Spinal cord (tissue), 10 donors: ENCODE measurements around the gene WASHC2A. TPM values are rescaled to one million over a fixed set of nuclear protein-coding genes. Genes with fewer than 3 reads are reported as not detected.
A peak's percentile ranks its signal among the peaks of the same experiment; 100 is the strongest.
"Not testable (repeated sequence)": the region's sequence is repeated elsewhere in the genome, so short reads cannot be mapped to it uniquely, and the experiment has no call there.

Source experiments
- DNase-seq, 6 donors: peaks; one replicate each; pipeline versions ENCODE4 v3.0.0 to v3.0.0-alpha.2; 2013 to 2015; ENCODE audit warnings: low spot score in 6 of 6, low read depth in 4 of 6
- H3K27ac ChIP-seq: one replicate; pipeline ENCODE4 v1.5.1; 2013; ENCODE audit warnings: low read depth, low read length, control low read depth
- H3K27me3 ChIP-seq: one replicate; pipeline ENCODE4 v1.6.1; 2013; ENCODE audit warnings: low read length; ENCODE audit not compliant: control insufficient read depth, insufficient read depth
- H3K36me3 ChIP-seq: one replicate; pipeline ENCODE4 v1.6.1; 2013; ENCODE audit warnings: low read length; ENCODE audit not compliant: control insufficient read depth, insufficient read depth
- H3K4me1 ChIP-seq: one replicate; pipeline ENCODE4 v1.6.1; 2013; ENCODE audit warnings: low read length; ENCODE audit not compliant: control insufficient read depth, insufficient read depth
- H3K4me3 ChIP-seq: one replicate; pipeline ENCODE4 v1.5.1; 2013; ENCODE audit warnings: low read depth, low read length, control low read depth
- H3K9me3 ChIP-seq: one replicate; pipeline ENCODE4 v1.6.1; 2013; ENCODE audit warnings: low read length; ENCODE audit not compliant: control insufficient read depth, insufficient read depth
- WGBS: methylation state at CpG from one replicate; pipeline ENCODE4 v1.1.5; 2013; ENCODE audit warnings: missing lambda C conversion rate; ENCODE audit not compliant: insufficient coverage; 5-methylcytosine and 5-hydroxymethylcytosine counted together
- polyA plus RNA-seq, 2 donors: library from polyadenylated mRNA; unstranded; fragments of 120-200 nt; gene quantifications; one replicate each; pipeline ENCODE4 v1.2.1, GENCODE V29; 2013; ENCODE audit not compliant: insufficient read length in 2 of 2
- total RNA-seq, 2 donors: library from RNA; depleted of rRNA in 1 of 2; stranded (reverse); fragments of 120-200 nt in 1 of 2; fragments of >200 nt in 1 of 2; gene quantifications; one replicate each; pipeline versions ENCODE4 v1.2.3 to v1.2.4, GENCODE V29; 2013 to 2014
- donor health status: healthy.

Gene WASHC2A
- total and polyA plus RNA-seq, 4 donors, result 37.4 to 42.9 (median 39.9) TPM

- not testable (repeated sequence) for H3K9me3 ChIP-seq, H3K4me1 ChIP-seq, H3K4me3 ChIP-seq, H3K27me3 ChIP-seq, DNase-seq, H3K36me3 ChIP-seq, H3K27ac ChIP-seq
- 84% methylated on average over 5 of the region's 10 CpGs for WGBS
Measured at GRCh38 chr10:50059946-50060345, 7.8 kb upstream of the WASHC2A start.

- H3K27me3 ChIP-seq, H3K36me3 ChIP-seq, DNase-seq, H3K4me1 ChIP-seq, H3K9me3 ChIP-seq, H3K27ac ChIP-seq, H3K4me3 ChIP-seq: not testable (repeated sequence)
- WGBS, result no CpG with 5 or more reads among the region's 7 CpGs
Measured at GRCh38 chr10:50061548-50061947, 6.2 kb upstream of the WASHC2A start.

- H3K27me3 ChIP-seq, result no peaks in the 10 kb centered on the region
- H3K36me3 ChIP-seq, result no peaks in the 10 kb centered on the region
- no peaks in the 10 kb centered on the region for H3K9me3 ChIP-seq
- H3K4me1 ChIP-seq, result no peaks in the 10 kb centered on the region
- DNase-seq, result no peak
- no peak overlapping the region for H3K4me3 ChIP-seq
- no peak overlapping the region for H3K27ac ChIP-seq
- 5% methylated on average over 7 of the region's 8 CpGs for WGBS
Measured at GRCh38 chr10:50063100-50063499, 4.7 kb upstream of the WASHC2A start.

- WGBS, result no CpG with 5 or more reads among the region's 13 CpGs
- H3K36me3 ChIP-seq, H3K27me3 ChIP-seq, H3K4me1 ChIP-seq, DNase-seq, H3K9me3 ChIP-seq, H3K27ac ChIP-seq: not testable (repeated sequence)
- peak overlapping the region; percentile 18 for H3K4me3 ChIP-seq
Measured at GRCh38 chr10:50068352-50068659, 552 bp downstream of the WASHC2A start.

- H3K27me3 ChIP-seq, H3K27ac ChIP-seq, H3K4me3 ChIP-seq, H3K36me3 ChIP-seq, H3K4me1 ChIP-seq, H3K9me3 ChIP-seq, DNase-seq: not testable (repeated sequence)
- WGBS, result no CpG with 5 or more reads among the region's 2 CpGs
Measured at GRCh38 chr10:50075139-50075538, 7.4 kb downstream of the WASHC2A start.

GRCh38 chr10:50075544-50075943, 7.8 kb downstream of the WASHC2A start:
- not testable (repeated sequence) for H3K27ac ChIP-seq, H3K36me3 ChIP-seq, H3K4me1 ChIP-seq, H3K27me3 ChIP-seq, H3K4me3 ChIP-seq, H3K9me3 ChIP-seq, DNase-seq
- no CpG with 5 or more reads among the region's 2 CpGs for WGBS

- H3K4me1 ChIP-seq, H3K4me3 ChIP-seq, H3K9me3 ChIP-seq, H3K27me3 ChIP-seq, DNase-seq, H3K36me3 ChIP-seq, H3K27ac ChIP-seq: not testable (repeated sequence)
- no CpG with 5 or more reads among the region's 11 CpGs for WGBS
Measured at GRCh38 chr10:50091304-50091703, 23.6 kb downstream of the WASHC2A start.

- DNase-seq, H3K4me3 ChIP-seq, H3K36me3 ChIP-seq, H3K27ac ChIP-seq, H3K4me1 ChIP-seq, H3K9me3 ChIP-seq, H3K27me3 ChIP-seq: not testable (repeated sequence)
- WGBS, result no CpG with 5 or more reads among the region's 8 CpGs
Measured at GRCh38 chr10:50092928-50093327, 25.2 kb downstream of the WASHC2A start.

GRCh38 chr10:50094630-50095029, 26.9 kb downstream of the WASHC2A start:
- not testable (repeated sequence) for H3K36me3 ChIP-seq, H3K4me1 ChIP-seq, H3K4me3 ChIP-seq, H3K27ac ChIP-seq, H3K9me3 ChIP-seq, H3K27me3 ChIP-seq, DNase-seq
- WGBS, result 100% methylated on average over 1 of the region's 5 CpGs

- not testable (repeated sequence) for H3K4me3 ChIP-seq, H3K27me3 ChIP-seq, DNase-seq, H3K9me3 ChIP-seq, H3K27ac ChIP-seq, H3K4me1 ChIP-seq, H3K36me3 ChIP-seq
- WGBS, result no CpG with 5 or more reads among the region's 7 CpGs
Measured at GRCh38 chr10:50095402-50095801, 27.6 kb downstream of the WASHC2A start.

- H3K9me3 ChIP-seq, DNase-seq, H3K36me3 ChIP-seq, H3K4me1 ChIP-seq, H3K27me3 ChIP-seq, H3K4me3 ChIP-seq, H3K27ac ChIP-seq: not testable (repeated sequence)
- no CpG with 5 or more reads among the region's 3 CpGs for WGBS
Measured at GRCh38 chr10:50096722-50097121, 29.0 kb downstream of the WASHC2A start.
